Aorta (tissue), 5 donors: Measurements from ENCODE around the gene SLC35F3. TPM values are rescaled to one million over a fixed set of nuclear protein-coding genes. Genes with fewer than 3 reads are reported as not detected.

Source experiments
- ATAC-seq: fragments of 200-7000 bp; cut with Tn5 transposase; one replicate; pipeline ENCODE4 v1.9.1; 2022; ENCODE audit warnings: moderate library complexity; ENCODE audit not compliant: low FRiP score
- DNase-seq, 2 donors: peaks; one replicate each; pipeline ENCODE4 v3.0.0-alpha.2; 2020
- H3K27ac ChIP-seq, 2 donors: one replicate each; pipeline ENCODE4 v1.5.1; 2013; ENCODE audit warnings: low read length in 2 of 2, mild to moderate bottlenecking in 2 of 2, moderate library complexity in 2 of 2, control low read depth in 1 of 2, inconsistent platforms in 1 of 2, low read depth in 1 of 2
- H3K27me3 ChIP-seq, 2 donors: one replicate each; pipeline ENCODE4 v1.6.1; 2013; ENCODE audit warnings: control low read depth in 1 of 2, low read length in 1 of 2, mild to moderate bottlenecking in 1 of 2, moderate library complexity in 1 of 2; ENCODE audit not compliant: insufficient read depth in 2 of 2, control insufficient read depth in 1 of 2
- H3K36me3 ChIP-seq, 2 donors: one replicate each; pipeline ENCODE4 v1.6.1; 2013; ENCODE audit warnings: control low read depth in 1 of 2, low read length in 1 of 2, mild to moderate bottlenecking in 1 of 2; ENCODE audit not compliant: insufficient read depth in 2 of 2, control insufficient read depth in 1 of 2
- H3K4me1 ChIP-seq, 2 donors: one replicate each; pipeline ENCODE4 v1.6.1; 2013; ENCODE audit warnings: low read length in 2 of 2, control low read depth in 1 of 2, mild to moderate bottlenecking in 1 of 2, moderate library complexity in 1 of 2; ENCODE audit not compliant: insufficient read depth in 2 of 2, control insufficient read depth in 1 of 2
- H3K4me3 ChIP-seq, 2 donors: one replicate each; pipeline ENCODE4 v1.5.1; 2013; ENCODE audit warnings: low read length in 2 of 2, control low read depth in 1 of 2, mild to moderate bottlenecking in 1 of 2
- H3K9me3 ChIP-seq: one replicate; pipeline ENCODE4 v1.6.1; 2013; ENCODE audit warnings: mild to moderate bottlenecking, low read length; ENCODE audit not compliant: control insufficient read depth
- WGBS, 2 donors: extraction: QIAGEN DNeasy Blood & Tissue Kit; methylation state at CpG; one replicate each; pipeline ENCODE4 v1.1.7; 2013; 5-methylcytosine and 5-hydroxymethylcytosine counted together
- intact Hi-C, 2 donors: fragments of 100-400 bp; cut with DNase I; formaldehyde crosslinking; loops; one replicate each; pipeline versions ENCODE4 v1.14.2 to v1.15.0; 2022
- polyA plus RNA-seq, 2 donors: library from polyadenylated mRNA; stranded (reverse); fragments of 200-250 nt; gene quantifications; one replicate each; pipeline ENCODE4 v1.2.3, GENCODE V29; 2013
- total RNA-seq, 2 donors: library from RNA; stranded (reverse); fragmentation: NEBNext Ultra II Directional; extraction: Animal tissue kit (Norgen Biotek cat#: 25700); gene quantifications; one replicate each; pipeline ENCODE4 v1.2.1, GENCODE V29; 2021
- donor health status: healthy with polysubstance abuse.
- donor health status: Bipolar disorder and iron deficiency.
- donor health status: DM: no; HTN: no; CAD: no.
- donor health status: DM: no; HTN: no; CAD: no.
- donor health status: DM: yes; HTN: yes; CAD: no.

The SLC35F3 gene
- total and polyA plus RNA-seq, 4 donors: 0.12 TPM; not detected in 3

DNA sequence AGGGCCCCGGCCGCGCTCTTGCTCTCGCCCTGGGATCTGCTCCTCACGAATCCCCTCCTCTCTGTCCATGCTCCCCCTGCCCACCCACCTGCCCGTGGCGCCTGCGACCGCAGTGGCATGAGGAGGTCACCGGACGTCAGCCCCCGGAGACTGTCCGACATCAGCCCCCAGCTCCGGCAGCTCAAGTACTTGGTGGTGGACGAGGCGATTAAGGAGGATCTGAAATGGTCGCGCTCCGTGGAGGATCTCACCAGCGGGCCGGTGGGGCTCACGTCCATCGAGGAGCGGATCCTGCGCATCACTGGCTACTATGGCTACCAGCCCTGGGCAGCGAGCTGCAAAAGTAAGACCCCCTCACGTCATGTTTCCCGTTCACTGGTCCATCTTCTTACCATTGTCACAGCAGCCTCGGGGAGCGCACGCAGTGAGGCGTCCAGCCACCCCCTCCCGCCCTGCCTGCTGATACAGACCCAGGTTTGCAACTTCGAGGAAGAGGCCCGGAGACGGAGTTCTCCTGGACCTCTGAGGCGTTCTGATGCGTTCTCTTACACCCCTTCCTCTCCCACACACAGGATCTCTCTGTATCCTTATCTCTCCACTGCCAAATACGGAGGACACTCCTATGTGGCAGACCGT is 1.1 kb downstream of the SLC35F3 start:
- ATAC-seq (peak; percentile 30), DNase-seq (peak in 1 of 2 donors; percentile 39)
- Histone ChIP-seq H3K4me1 (no peaks in the 10 kb centered on the region), H3K27me3 (no peaks in the 10 kb centered on the region), H3K4me3 (peak overlapping the region in 1 of 2 donors; percentile 6), H3K9me3 (no peaks in the 10 kb centered on the region), H3K36me3 (no peaks in the 10 kb centered on the region), H3K27ac (no peak overlapping the region)
- 3 to 4% methylated on average over 36 to 40 of the region's 40 CpGs for WGBS, 2 donors
- intact Hi-C loops: no loop called here

GRCh38 chr1:233907151-233907550 is 2.7 kb downstream of the SLC35F3 start:
- no peaks in the 10 kb centered on the region for H3K27me3 ChIP-seq
- no peaks in the 10 kb centered on the region for H3K9me3 ChIP-seq
- intact Hi-C loops: no loop called here
- no peaks in the 10 kb centered on the region for H3K36me3 ChIP-seq
- H3K4me3 ChIP-seq: no peak overlapping the region
- H3K4me1 ChIP-seq: no peaks in the 10 kb centered on the region
- ATAC-seq (no peak), DNase-seq (no peak)
- no peak overlapping the region for H3K27ac ChIP-seq

GRCh38 chr1:233908092-233908491 is 3.6 kb downstream of the SLC35F3 start:
- ATAC-seq (no peak), DNase-seq (no peak)
- intact Hi-C loops: no loop called here
- no peaks in the 10 kb centered on the region for H3K36me3 ChIP-seq
- no peaks in the 10 kb centered on the region for H3K27me3 ChIP-seq
- H3K4me1 ChIP-seq: no peaks in the 10 kb centered on the region
- H3K9me3 ChIP-seq: peaks cover 1% of the 10 kb centered on the region
- H3K4me3 ChIP-seq: no peak overlapping the region
- no peak overlapping the region for H3K27ac ChIP-seq

GRCh38 chr1:233909195-233909594 is 4.7 kb downstream of the SLC35F3 start:
- ATAC-seq: no peak
- intact Hi-C loops: no loop called here
- H3K4me1 ChIP-seq: no peaks in the 10 kb centered on the region
- no peaks in the 10 kb centered on the region for H3K27me3 ChIP-seq
- no peak overlapping the region for H3K4me3 ChIP-seq
- 54 to 72% methylated on average over 1 of the region's 1 CpG for WGBS, 2 donors
- no peak for DNase-seq
- peaks cover 3% of the 10 kb centered on the region for H3K9me3 ChIP-seq
- H3K27ac ChIP-seq: no peak overlapping the region
- no peaks in the 10 kb centered on the region for H3K36me3 ChIP-seq

DNA sequence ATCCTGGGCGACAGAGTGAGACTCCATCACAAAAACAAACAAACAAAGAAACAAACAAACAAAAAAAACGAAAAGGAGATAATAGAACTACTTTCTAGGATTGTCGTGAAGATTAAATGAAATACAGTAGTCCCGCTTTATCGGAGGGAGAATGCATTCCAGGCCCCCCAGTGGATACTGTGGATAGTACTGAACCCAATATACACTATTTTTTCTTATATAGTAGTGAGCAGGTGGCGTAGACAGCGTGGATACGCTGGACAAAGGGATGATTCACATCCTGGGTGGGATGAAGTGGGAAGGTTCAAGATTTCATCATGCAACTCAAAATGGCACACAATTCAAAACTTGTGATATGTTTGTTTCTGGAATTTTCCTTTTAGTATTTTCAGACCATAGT is 8.0 kb downstream of the SLC35F3 start:
- Histone ChIP-seq H3K4me3 (no peak overlapping the region), H3K27ac (no peak overlapping the region), H3K9me3 (peaks cover 3% of the 10 kb centered on the region), H3K36me3 (no peaks in the 10 kb centered on the region), H3K27me3 (no peaks in the 10 kb centered on the region), H3K4me1 (no peaks in the 10 kb centered on the region)
- 83 to 86% methylated on average over 8 of the region's 8 CpGs for WGBS, 2 donors
- intact Hi-C loops: no loop called here
- ATAC-seq: no peak
- DNase-seq: no peak

- ATAC-seq: no peak
- Histone ChIP-seq H3K36me3 (no peaks in the 10 kb centered on the region), H3K9me3 (peaks cover 3% of the 10 kb centered on the region), H3K27me3 (no peaks in the 10 kb centered on the region), H3K4me1 (no peaks in the 10 kb centered on the region), H3K4me3 (no peak overlapping the region), H3K27ac (no peak overlapping the region)
- no peak for DNase-seq
- intact Hi-C loops: no loop called here
- 26 to 29% methylated on average over 4 of the region's 4 CpGs for WGBS, 2 donors
These were observed 8.4 kb downstream of the SLC35F3 start for GRCh38 chr1:233912909-233913308.

GRCh38 chr1:233916706-233917105 is 12.2 kb downstream of the SLC35F3 start:
- H3K4me1 ChIP-seq: no peaks in the 10 kb centered on the region
- intact Hi-C loops: no loop called here
- H3K27me3 ChIP-seq: no peaks in the 10 kb centered on the region
- H3K27ac ChIP-seq: no peak overlapping the region
- ATAC-seq (no peak), DNase-seq (no peak)
- WGBS, 2 donors: 58% methylated on average over 5 of the region's 5 CpGs
- no peak overlapping the region for H3K4me3 ChIP-seq
- no peaks in the 10 kb centered on the region for H3K36me3 ChIP-seq
- peaks cover 6% of the 10 kb centered on the region for H3K9me3 ChIP-seq

DNA sequence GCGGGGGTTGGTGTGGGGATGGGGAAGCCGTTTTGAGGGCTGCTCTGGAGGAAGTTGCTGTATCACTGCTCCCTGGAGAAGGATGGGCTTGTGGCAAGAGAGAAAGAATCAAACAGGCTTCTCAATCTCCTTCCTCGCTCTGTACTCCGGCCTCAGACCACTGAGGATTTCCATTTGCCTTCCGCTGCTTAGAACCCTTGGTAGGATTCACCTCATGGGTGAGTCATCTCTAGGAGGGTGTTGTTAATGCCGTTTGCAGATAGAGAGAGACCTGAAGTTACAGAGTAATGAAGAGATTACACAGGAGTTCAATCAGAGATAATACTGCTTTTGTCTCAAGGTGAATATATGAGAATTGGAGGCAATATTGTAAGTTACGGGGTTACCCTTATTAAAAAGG is 15.3 kb downstream of the SLC35F3 start:
- 73 to 76% methylated on average over 7 of the region's 7 CpGs for WGBS, 2 donors

GRCh38 chr1:233928123-233928522 is 23.6 kb downstream of the SLC35F3 start:
- Histone ChIP-seq H3K4me3 (no peak overlapping the region), H3K4me1 (no peaks in the 10 kb centered on the region), H3K27me3 (no peaks in the 10 kb centered on the region), H3K9me3 (no peaks in the 10 kb centered on the region), H3K36me3 (no peaks in the 10 kb centered on the region), H3K27ac (no peak overlapping the region)
- ATAC-seq (no peak), DNase-seq (no peak)
- intact Hi-C loops: no loop called here
- 56 to 71% methylated on average over 2 of the region's 2 CpGs for WGBS, 2 donors

More for the DNA sequence above, 15.3 kb downstream of the SLC35F3 start:
- DNase-seq: no peak
- intact Hi-C loops: no loop called here
- Histone ChIP-seq H3K36me3 (no peaks in the 10 kb centered on the region), H3K4me3 (no peak overlapping the region), H3K4me1 (no peaks in the 10 kb centered on the region), H3K27ac (no peak overlapping the region), H3K9me3 (peaks cover 4% of the 10 kb centered on the region), H3K27me3 (no peaks in the 10 kb centered on the region)
- ATAC-seq: no peak
